NCI-H510A (cell line): Measurements from ENCODE around the gene SLC30A9.

Experiments used
- DNase-seq: peaks from one replicate; lab custom pipeline; 2025; lab: John Stamatoyannopoulos, UW

Gene SLC30A9

DNA sequence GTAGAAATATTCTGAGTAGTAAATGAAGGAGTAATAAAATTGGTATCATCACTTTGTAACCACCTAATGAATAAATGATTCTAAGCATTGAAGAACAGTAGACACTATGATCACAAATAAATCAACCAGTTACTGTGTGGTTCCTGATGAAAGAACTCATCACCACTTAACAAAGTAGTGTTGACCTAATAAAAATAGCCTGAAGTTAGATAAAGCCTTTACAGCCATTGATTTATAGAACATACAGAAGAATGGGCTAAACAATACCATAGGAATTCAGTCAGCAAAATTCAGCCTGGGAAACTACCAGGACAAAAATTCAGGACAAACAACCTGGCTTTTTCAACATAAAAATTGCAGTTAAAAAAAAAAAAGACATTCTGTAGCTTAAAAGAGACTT is 9.0 kb downstream of the SLC30A9 start:
- no peak for DNase-seq

DNA sequence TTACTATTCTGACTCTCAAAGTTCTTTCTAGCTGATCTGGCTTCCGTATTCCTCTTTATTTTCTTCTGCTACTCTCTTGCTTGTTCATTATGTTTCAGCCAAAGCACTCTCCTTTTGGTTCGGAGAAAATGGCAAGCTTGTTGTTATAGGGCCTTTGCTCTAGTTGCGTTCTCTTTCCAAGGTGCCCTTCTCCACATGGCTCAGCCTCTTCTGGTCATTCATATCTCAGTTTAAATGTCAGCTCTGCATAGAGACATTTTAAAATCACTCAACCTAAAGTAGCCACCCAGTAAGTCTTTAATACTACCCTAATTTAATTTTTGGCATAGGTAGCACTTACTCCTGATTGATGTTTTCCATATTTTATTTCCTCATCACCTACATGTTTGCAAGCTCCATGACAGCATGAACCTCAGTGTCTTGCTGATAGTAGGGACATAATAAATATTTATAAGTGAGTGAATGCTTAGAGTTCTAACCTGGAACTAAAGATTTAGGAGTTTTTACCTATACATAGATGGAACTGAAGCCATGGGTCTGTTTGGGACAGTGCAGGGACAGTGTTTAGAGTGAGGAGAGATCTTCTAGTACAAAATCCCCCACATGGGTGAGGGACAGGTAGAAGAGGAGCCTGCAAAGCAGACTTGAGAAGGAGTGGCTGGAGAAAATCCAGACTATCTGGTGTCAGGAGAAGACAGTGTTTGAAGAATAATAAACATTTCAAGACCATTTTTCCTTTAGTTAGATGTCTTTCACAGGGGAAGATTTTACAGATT is 17.9 kb downstream of the SLC30A9 start:
- no peak for DNase-seq

DNA sequence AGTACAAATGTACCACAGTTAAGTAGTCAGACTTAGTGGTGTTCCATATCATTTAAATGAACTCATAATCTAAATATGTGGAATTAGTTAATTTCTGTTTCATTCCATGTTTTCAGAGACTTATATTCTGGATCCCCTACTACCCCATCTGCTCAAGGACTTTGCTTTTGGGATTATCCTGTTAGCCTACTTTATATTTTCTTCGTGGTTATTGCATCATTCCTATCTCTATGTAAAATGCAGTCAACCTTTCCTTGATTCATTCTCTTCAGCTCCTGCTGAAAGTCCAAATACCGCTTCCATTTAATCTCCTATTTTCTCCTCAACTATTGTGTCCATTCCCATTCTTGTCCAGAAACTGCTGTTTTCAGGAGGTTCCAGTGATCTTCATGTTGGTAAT is 25.1 kb downstream of the SLC30A9 start:
- no peak for DNase-seq

- no peak for DNase-seq
Measured at GRCh38 chr4:42018451-42018850, 28.1 kb downstream of the SLC30A9 start.

- DNase-seq = no peak
Measured at GRCh38 chr4:42048394-42048793, 58.1 kb downstream of the SLC30A9 start.

- no peak for DNase-seq
Measured at GRCh38 chr4:42050516-42051249, 60.4 kb downstream of the SLC30A9 start.

GRCh38 chr4:42066402-42066801 is 76.1 kb downstream of the SLC30A9 start:
- no peak for DNase-seq

DNA sequence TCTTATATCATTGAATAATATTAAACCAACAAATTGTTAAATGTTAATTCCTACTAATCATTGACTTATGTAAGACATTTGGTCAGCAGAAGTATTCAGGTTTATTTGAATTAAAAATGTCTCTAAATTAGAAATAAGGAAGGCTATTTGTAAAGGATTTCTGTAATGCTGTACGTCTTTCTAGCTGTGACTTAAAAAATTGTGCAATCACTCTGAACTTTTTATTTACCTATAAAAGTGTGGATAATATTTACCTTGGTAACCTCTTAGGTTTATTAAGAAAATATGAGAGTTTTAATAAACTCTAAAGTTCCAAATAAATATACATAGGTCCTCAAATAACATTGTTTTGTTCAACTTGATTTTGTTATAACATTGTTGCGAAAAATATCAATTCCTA is 76.9 kb downstream of the SLC30A9 start:
- no peak for DNase-seq

DNA sequence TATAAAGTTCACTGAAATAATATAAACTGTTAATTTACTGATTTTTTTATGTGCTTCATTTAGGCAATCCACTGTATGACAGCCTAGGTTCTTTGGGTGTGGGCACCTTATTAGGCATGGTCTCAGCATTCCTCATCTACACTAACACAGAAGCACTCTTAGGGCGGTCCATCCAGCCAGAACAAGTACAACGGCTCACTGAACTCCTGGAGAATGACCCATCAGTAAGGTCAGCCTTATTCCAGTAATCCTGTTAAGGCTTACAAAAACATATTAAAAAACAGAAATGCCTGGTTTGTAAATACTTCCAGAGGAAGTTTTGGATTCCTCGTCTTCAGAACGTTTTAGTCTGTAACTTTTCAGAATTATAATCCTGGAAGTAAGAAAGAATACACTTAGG is 80.1 kb downstream of the SLC30A9 start:
- no peak for DNase-seq

DNA sequence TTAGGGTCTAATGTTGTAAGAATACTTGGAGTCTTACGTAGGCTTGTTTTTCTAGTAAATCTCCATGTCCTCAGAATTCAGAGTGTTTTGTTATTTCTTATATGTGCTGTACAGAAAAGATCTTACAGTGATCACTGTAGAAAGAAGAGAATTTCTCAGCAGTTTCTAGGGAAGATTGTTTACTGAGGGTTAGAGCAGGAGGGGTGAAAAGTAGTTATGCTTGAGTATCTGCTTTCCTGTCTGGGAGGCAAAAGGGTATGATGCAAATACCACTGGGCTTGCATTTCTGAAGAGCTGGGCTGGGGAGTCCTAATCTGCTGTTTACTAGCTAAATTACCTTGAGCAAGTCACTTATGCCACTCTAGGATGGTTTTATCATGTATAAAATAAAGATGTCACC is 84.0 kb downstream of the SLC30A9 start:
- DNase-seq = no peak

GRCh38 chr4:42078184-42078801 is 88.0 kb downstream of the SLC30A9 start:
- no peak for DNase-seq

- DNase-seq = no peak
Measured at GRCh38 chr4:42080306-42080705, 90.0 kb downstream of the SLC30A9 start.

- no peak for DNase-seq
Measured at GRCh38 chr4:42083816-42084215, 93.5 kb downstream of the SLC30A9 start.

DNA sequence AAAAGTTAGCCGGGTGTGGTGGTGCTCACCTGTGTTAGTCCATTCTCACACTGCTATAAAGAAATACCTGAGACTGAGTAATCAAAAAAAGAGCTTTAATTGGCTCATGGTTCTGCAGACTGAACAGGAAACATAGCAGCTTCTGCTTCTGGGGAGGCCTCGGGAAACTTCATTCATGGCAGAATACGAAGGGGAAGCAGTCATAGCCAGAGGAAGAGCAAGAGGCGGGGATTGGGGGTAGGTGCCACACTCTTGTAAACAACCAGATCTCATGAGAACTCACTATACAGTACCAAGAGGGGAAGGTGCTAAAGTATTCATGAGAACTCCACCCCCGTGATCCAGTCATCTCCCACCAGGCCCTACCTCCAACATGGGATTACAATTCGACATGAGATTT is 98.1 kb downstream of the SLC30A9 start:
- DNase-seq = no peak

GRCh38 chr4:42101446-42101975 is 111.2 kb downstream of the SLC30A9 start:
- no peak for DNase-seq

DNA sequence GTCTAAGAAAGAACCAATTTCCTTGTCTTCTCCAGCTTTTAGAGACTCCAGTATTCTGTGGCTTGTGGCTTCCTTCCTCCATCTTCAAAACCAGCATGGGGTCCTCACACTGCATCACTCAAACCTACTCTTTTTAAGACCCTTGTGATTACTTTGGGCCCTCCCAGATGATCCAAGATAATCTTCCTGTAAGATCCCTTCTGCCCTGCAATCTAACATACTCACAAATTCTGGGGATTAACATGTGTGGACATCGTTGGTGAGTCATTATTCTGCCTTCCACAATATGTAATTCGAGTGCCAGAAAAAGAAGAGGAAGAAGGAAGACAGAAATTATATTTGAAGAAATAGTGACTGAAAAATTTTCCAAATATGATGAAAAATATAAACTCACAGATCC is 114.2 kb downstream of the SLC30A9 start:
- no peak for DNase-seq

DNA sequence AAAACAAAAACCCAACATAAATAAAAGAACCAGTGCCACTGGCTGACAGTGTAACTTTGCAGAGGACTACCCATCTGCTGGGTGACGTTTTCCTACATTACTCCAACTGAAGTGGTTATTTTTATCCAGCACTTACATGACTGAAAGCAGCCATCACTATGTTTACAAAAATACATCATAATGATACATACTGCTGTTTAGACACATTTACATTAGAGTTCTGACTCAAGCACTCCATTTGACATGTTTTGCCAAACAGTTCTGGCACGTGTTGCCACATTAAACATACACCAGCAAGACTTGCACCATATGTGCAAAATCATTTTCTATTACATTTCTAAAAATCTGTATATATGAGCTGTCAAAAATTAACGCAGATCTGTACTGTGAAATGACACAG is 122.5 kb downstream of the SLC30A9 start:
- no peak for DNase-seq

DNA sequence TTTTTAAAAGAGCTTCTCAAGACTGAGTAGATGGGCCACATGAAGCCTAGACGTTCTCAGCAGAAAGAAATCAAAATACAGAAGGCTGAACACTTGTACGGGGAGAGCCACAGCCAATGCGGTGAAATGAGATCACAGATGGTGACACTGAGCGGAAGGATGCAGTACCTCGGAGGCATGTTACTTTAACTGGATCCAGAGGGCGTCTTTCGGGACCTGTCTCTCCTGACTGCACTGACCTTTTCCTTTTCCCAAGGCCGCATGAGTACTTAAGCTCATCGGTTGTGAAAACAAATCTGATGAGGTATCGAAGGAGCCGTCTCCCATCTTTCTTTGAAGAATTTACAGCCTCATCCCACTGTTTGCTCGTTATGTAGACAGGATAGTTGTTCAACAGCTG is 129.6 kb downstream of the SLC30A9 start:
- DNase-seq = no peak

DNA sequence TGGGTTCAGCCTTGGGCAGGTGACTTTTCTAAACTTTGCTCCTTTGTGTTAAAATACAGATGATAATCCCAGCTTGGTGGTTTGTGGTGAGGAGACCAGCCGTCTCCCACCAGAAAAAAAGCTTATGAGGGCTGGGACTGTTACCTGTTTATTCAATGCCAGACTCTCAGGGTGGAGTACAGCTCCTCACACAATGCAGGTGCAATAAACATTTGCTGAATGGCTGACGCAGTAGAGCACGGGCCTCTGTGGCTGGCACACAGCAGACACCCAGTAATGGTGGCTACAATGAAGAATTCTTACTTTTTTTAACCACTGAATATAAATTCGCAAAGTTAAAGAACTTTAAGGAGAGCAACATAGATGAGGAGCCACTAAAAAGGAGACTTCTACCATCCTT is 131.9 kb downstream of the SLC30A9 start:
- DNase-seq = no peak

- DNase-seq = no peak
Measured at GRCh38 chr4:42123071-42123644, 132.8 kb downstream of the SLC30A9 start.

DNA sequence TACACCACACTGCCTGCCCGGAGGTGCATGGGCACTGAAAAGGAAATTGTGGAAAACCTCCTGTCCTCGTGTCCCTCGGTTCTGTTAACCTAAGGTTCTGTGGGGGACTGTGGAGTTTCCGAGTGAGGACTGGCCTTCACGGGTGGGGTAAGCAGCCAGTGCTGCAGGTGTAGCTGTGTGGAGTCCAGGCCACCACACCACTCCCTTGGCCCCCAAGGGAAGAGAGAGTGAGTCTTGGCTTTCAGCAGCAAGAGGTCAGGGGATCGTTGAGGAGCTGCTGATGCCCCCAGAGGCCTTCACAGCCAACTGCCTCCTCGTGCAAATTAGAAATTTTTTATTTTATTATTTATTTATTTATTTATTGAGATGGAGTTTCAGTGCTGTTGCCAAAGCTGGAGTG is 141.8 kb downstream of the SLC30A9 start:
- no peak for DNase-seq

DNA sequence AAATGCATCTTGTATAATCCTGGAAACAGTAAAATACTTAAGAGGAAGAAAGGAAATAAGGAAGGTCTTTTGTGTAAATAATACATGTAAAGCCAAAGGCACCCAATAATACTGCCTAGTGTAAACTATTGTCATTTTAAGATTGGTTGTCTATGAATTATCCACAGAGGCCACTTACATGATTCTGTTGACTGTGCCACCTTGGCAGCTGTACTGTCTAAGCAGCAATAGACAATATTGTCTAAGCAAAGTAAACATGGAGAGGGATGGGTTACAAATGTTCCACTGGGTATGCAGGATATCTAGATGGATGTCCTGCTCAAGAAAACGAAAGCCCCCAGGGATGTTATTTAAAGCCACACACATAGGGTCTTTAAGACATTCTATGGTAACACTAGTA is 142.7 kb downstream of the SLC30A9 start:
- DNase-seq = no peak

- no peak for DNase-seq
Measured at GRCh38 chr4:42136371-42136770, 146.0 kb downstream of the SLC30A9 start.
